HEK293T (cell line): ENCODE data around the gene STON1.
"Not testable (repeated sequence)": the region's sequence is repeated elsewhere in the genome, so short reads cannot be mapped to it uniquely, and the experiment has no call there.

Source experiments
- CTCF ChIA-PET: fragments of 350-600 bp; formaldehyde crosslinking; extraction: SDS; loops from one replicate; lab custom pipeline; 2021; ENCODE audit warnings: antibody characterized with exemption, inconsistent platforms; lab: Yijun Ruan, JAX
- POLR2A ChIA-PET: fragments of 350-600 bp; formaldehyde crosslinking; extraction: SDS; loops from one replicate; lab custom pipeline; 2020; ENCODE audit warnings: antibody characterized with exemption, inconsistent platforms; lab: Yijun Ruan, JAX
- DNase-seq: peaks from one replicate; pipeline ENCODE4 v3.0.0; 2012; ENCODE audit warnings: mixed read lengths; ENCODE audit errors: extremely low spot score
- ARNT ChIP-seq: fragments of 450-650 bp; IDR thresholded peaks from 2 replicates; pipeline ENCODE4 v1.6.1; 2017; ENCODE audit warnings: mild to moderate bottlenecking
- BHLHE40 ChIP-seq: fragments of 450-650 bp; IDR thresholded peaks from 2 replicates; pipeline ENCODE4 v1.6.1; 2016; ENCODE audit warnings: mild to moderate bottlenecking, moderate library complexity, borderline replicate concordance
- CTBP1 ChIP-seq: fragments of 450-650 bp; IDR thresholded peaks from 2 replicates; pipeline ENCODE4 v1.6.1; 2016; ENCODE audit warnings: borderline replicate concordance
- ELF4 ChIP-seq: fragments of 450-650 bp; IDR thresholded peaks from 2 replicates; pipeline ENCODE4 v1.6.1; 2017; ENCODE audit warnings: antibody characterized with exemption
- FOXA1 ChIP-seq: fragments of 450-650 bp; IDR thresholded peaks from 2 replicates; pipeline ENCODE4 v1.6.1; 2016; ENCODE audit warnings: mild to moderate bottlenecking
- FOXK2 ChIP-seq: fragments of 450-650 bp; IDR thresholded peaks from 2 replicates; pipeline ENCODE4 v1.6.1; 2016; ENCODE audit warnings: mild to moderate bottlenecking
- FOXM1 ChIP-seq: fragments of 450-650 bp; IDR thresholded peaks from 2 replicates; pipeline ENCODE4 v1.6.1; 2017; ENCODE audit warnings: mild to moderate bottlenecking, borderline replicate concordance
- HDGF ChIP-seq: fragments of 450-650 bp; IDR thresholded peaks from 2 replicates; pipeline ENCODE4 v1.6.1; 2017; ENCODE audit warnings: antibody characterized with exemption, borderline replicate concordance
- L3MBTL2 ChIP-seq: fragments of 450-650 bp; conservative IDR thresholded peaks from 2 replicates; pipeline ENCODE4 v1.6.1; 2016; ENCODE audit warnings: mild to moderate bottlenecking
- LEF1 ChIP-seq: fragments of 450-650 bp; IDR thresholded peaks from 2 replicates; pipeline ENCODE4 v1.6.1; 2017; ENCODE audit warnings: mild to moderate bottlenecking, borderline replicate concordance
- NFRKB ChIP-seq: fragments of 450-650 bp; IDR thresholded peaks from 2 replicates; pipeline ENCODE4 v1.6.1; 2016; ENCODE audit warnings: mild to moderate bottlenecking, moderate library complexity
- SP1 ChIP-seq: fragments of 450-650 bp; IDR thresholded peaks from 2 replicates; pipeline ENCODE4 v1.6.1; 2017
- SUZ12 ChIP-seq: fragments of 450-650 bp; IDR thresholded peaks from 2 replicates; pipeline ENCODE4 v1.6.1; 2016; ENCODE audit warnings: mild to moderate bottlenecking
- TARDBP ChIP-seq: fragments of 450-650 bp; IDR thresholded peaks from 2 replicates; pipeline ENCODE4 v1.6.1; 2016
- ZNF384 ChIP-seq: fragments of 450-650 bp; IDR thresholded peaks from 2 replicates; pipeline ENCODE4 v1.6.1; 2016
- TF ChIP-seq, protein P1 (sequence below): fragments of 450-650 bp; IDR thresholded peaks from 2 replicates; pipeline ENCODE4 v1.6.1; 2016

The STON1 gene

GRCh38 chr2:48620604-48621003 is 90.7 kb downstream of the STON1 start:
- TF ChIP-seq CTBP1 = no peak
- TF ChIP-seq FOXK2 = no peak
- TF ChIP-seq ZNF384 = no peak
- no peak for TF ChIP-seq FOXA1
- TF ChIP-seq HDGF = no peak
- no peak for TF ChIP-seq LEF1
- no peak for TF ChIP-seq FOXM1
- no peak for TF ChIP-seq SUZ12
- no peak for TF ChIP-seq SP1
- POLR2A ChIA-PET = no interaction called here
- CTCF ChIA-PET = interaction anchor here (0.6 kb wide), 1 partner anchor 273 kb away, joined by 3 read pairs; no protein-coding TSS in a partner anchor

GRCh38 chr2:48622691-48623090 is 92.7 kb downstream of the STON1 start:
- CTCF ChIA-PET = interaction anchor here (0.7 kb wide), 1 partner anchor 17 kb away, joined by 3 read pairs; no protein-coding TSS in a partner anchor
- peak; percentile 14 for DNase-seq
- POLR2A ChIA-PET = not testable (repeated sequence)
- peak; percentile 94 for TF ChIP-seq ZNF384
- TF ChIP-seq, protein P1, sequence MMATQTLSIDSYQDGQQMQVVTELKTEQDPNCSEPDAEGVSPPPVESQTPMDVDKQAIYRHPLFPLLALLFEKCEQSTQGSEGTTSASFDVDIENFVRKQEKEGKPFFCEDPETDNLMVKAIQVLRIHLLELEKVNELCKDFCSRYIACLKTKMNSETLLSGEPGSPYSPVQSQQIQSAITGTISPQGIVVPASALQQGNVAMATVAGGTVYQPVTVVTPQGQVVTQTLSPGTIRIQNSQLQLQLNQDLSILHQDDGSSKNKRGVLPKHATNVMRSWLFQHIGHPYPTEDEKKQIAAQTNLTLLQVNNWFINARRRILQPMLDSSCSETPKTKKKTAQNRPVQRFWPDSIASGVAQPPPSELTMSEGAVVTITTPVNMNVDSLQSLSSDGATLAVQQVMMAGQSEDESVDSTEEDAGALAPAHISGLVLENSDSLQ = peak; percentile 51

More at GRCh38 chr2:48620604-48621003, 90.7 kb downstream of the STON1 start:
- DNase-seq = no peak

DNA sequence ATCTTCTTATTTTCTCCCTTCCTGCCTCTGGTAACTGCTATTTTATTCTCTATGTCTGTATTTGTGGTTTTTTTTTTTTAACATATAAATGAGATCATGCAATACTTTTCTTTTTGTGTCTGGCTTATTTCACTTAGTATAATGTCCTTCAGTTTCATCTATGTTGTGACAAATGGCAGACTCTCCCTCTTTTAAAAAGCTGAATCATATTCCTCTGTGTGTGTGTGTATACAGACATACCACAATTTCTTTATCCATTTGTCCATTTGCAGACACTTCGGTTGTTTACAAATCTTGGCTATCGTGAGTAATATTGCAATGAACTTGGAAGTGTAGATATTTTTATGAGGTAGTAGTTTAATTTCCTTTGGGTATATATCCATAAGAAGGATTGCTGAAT is 94.7 kb downstream of the STON1 start:
- TF ChIP-seq FOXM1 = no peak
- TF ChIP-seq CTBP1 = no peak
- no peak for TF ChIP-seq SUZ12
- no peak for TF ChIP-seq ZNF384
- no peak for TF ChIP-seq TARDBP
- TF ChIP-seq NFRKB = no peak
- no peak for TF ChIP-seq LEF1
- no peak for TF ChIP-seq ARNT
- no peak for TF ChIP-seq ELF4
- no peak for TF ChIP-seq HDGF
- no peak for TF ChIP-seq FOXK2
- TF ChIP-seq SP1 = no peak
- TF ChIP-seq FOXA1 = no peak
- TF ChIP-seq BHLHE40 = no peak
- no peak for TF ChIP-seq L3MBTL2
- POLR2A ChIA-PET = no interaction called here
- CTCF ChIA-PET = no interaction called here
- no peak for DNase-seq

- TF ChIP-seq SP1 = no peak
- TF ChIP-seq, protein P1 = no peak
- no peak for TF ChIP-seq FOXK2
- no peak for DNase-seq
- ChIA-PET CTCF (no interaction called here), POLR2A (no interaction called here)
Observed at GRCh38 chr2:48626047-48626446, 96.1 kb downstream of the STON1 start.

GRCh38 chr2:48633143-48633542 is 103.2 kb downstream of the STON1 start:
- no peak for DNase-seq
- TF ChIP-seq NFRKB (no peak), CTBP1 (no peak), SP1 (no peak), TARDBP (no peak), ZNF384 (no peak), FOXK2 (no peak), BHLHE40 (no peak), LEF1 (no peak), L3MBTL2 (no peak), FOXM1 (no peak), ELF4 (no peak), FOXA1 (no peak), SUZ12 (no peak), ARNT (no peak), HDGF (no peak)
- TF ChIP-seq, protein P1 = no peak
- CTCF ChIA-PET = no interaction called here
- POLR2A ChIA-PET = no interaction called here

- TF ChIP-seq CTBP1 = no peak
- no peak for TF ChIP-seq BHLHE40
- no peak for TF ChIP-seq NFRKB
- no peak for TF ChIP-seq SP1
- no peak for TF ChIP-seq FOXM1
- TF ChIP-seq ELF4 = no peak
- no peak for TF ChIP-seq FOXK2
- no peak for TF ChIP-seq FOXA1
- no peak for TF ChIP-seq L3MBTL2
- TF ChIP-seq SUZ12 = no peak
- TF ChIP-seq ZNF384 = no peak
- no peak for DNase-seq
- POLR2A ChIA-PET = no interaction called here
- CTCF ChIA-PET = no interaction called here
Observed at GRCh38 chr2:48635786-48636185, 105.8 kb downstream of the STON1 start.

- CTCF ChIA-PET = no interaction called here
- no peak for DNase-seq
- POLR2A ChIA-PET = no interaction called here
- TF ChIP-seq SUZ12 = no peak
- no peak for TF ChIP-seq FOXA1
- no peak for TF ChIP-seq SP1
Observed at GRCh38 chr2:48638261-48638660, 108.3 kb downstream of the STON1 start.
